Ectodermal cell (in vitro differentiated cells): ENCODE data around the gene ACKR2.

Experiments
- H3K27ac ChIP-seq: 2 replicates; pipeline ENCODE4 v1.7.0; 2013; ENCODE audit warnings: mild to moderate bottlenecking, low read depth, low read length; ENCODE audit not compliant: insufficient read depth, poor library complexity, severe bottlenecking
- H3K27me3 ChIP-seq: 2 replicates; pipeline ENCODE4 v1.7.0; 2013; ENCODE audit warnings: mild to moderate bottlenecking, low read length; ENCODE audit not compliant: insufficient read depth, control insufficient read depth, poor library complexity, severe bottlenecking
- H3K36me3 ChIP-seq: one replicate; pipeline ENCODE4 v1.7.0; 2013; ENCODE audit warnings: low read length; ENCODE audit not compliant: control insufficient read depth, insufficient read depth
- H3K4me1 ChIP-seq: one replicate; pipeline ENCODE4 v1.7.0; 2013; ENCODE audit warnings: low read length; ENCODE audit not compliant: control insufficient read depth, insufficient read depth
- H3K4me3 ChIP-seq: 2 replicates; pipeline ENCODE4 v1.7.0; 2013; ENCODE audit warnings: low read depth, low read length, control low read depth; ENCODE audit not compliant: insufficient read depth
- H3K9me3 ChIP-seq: 2 replicates; pipeline ENCODE4 v1.7.0; 2013; ENCODE audit warnings: mild to moderate bottlenecking, low read length, moderate library complexity; ENCODE audit not compliant: control insufficient read depth
- WGBS, 2 experiments: methylation state at CpG; one replicate each; pipeline ENCODE4 v1.1.7; 2013; ENCODE audit warnings: missing lambda C conversion rate in 2 of 2; 5-methylcytosine and 5-hydroxymethylcytosine counted together

The ACKR2 gene

GRCh38 chr3:42853739-42854302 lies 44.6 kb downstream of the ACKR2 start:
- 87 to 89% methylated on average over 4 of the region's 4 CpGs for WGBS, 2 experiments
- Histone ChIP-seq H3K27me3 (no peaks in the 10 kb centered on the region), H3K36me3 (no peaks in the 10 kb centered on the region), H3K4me3 (no peak overlapping the region), H3K9me3 (no peaks in the 10 kb centered on the region), H3K27ac (no peak overlapping the region), H3K4me1 (peaks cover 3% of the 10 kb centered on the region)

- Histone ChIP-seq H3K27ac (no peak overlapping the region), H3K9me3 (no peaks in the 10 kb centered on the region)
These were observed 45.9 kb downstream of the ACKR2 start for GRCh38 chr3:42855219-42855546.

GRCh38 chr3:42855547-42856380 lies 46.5 kb downstream of the ACKR2 start:
- Histone ChIP-seq H3K27ac (no peak overlapping the region), H3K4me1 (peaks cover 3% of the 10 kb centered on the region), H3K27me3 (no peaks in the 10 kb centered on the region), H3K4me3 (no peak overlapping the region), H3K9me3 (no peaks in the 10 kb centered on the region), H3K36me3 (no peaks in the 10 kb centered on the region)
- 89% methylated on average over 4 of the region's 4 CpGs for WGBS, 2 experiments

More at GRCh38 chr3:42855219-42855546, 45.9 kb downstream of the ACKR2 start:
- H3K27me3 ChIP-seq: no peaks in the 10 kb centered on the region
- H3K4me3 ChIP-seq: no peak overlapping the region
- H3K36me3 ChIP-seq: no peaks in the 10 kb centered on the region
- H3K4me1 ChIP-seq: peaks cover 3% of the 10 kb centered on the region

GRCh38 chr3:42856544-42856943 lies 47.3 kb downstream of the ACKR2 start:
- no peak overlapping the region for H3K4me3 ChIP-seq
- no peak overlapping the region for H3K27ac ChIP-seq
- 94 to 95% methylated on average over 3 of the region's 3 CpGs for WGBS, 2 experiments
- H3K27me3 ChIP-seq: no peaks in the 10 kb centered on the region
- H3K4me1 ChIP-seq: peaks cover 3% of the 10 kb centered on the region
- H3K9me3 ChIP-seq: no peaks in the 10 kb centered on the region
- H3K36me3 ChIP-seq: no peaks in the 10 kb centered on the region

GRCh38 chr3:42864321-42864950 lies 55.2 kb downstream of the ACKR2 start:
- H3K9me3 ChIP-seq: no peaks in the 10 kb centered on the region
- 95 to 96% methylated on average over 15 of the region's 15 CpGs for WGBS, 2 experiments
- H3K27ac ChIP-seq: no peak overlapping the region
- H3K4me1 ChIP-seq: no peaks in the 10 kb centered on the region
- H3K4me3 ChIP-seq: no peak overlapping the region
- no peaks in the 10 kb centered on the region for H3K36me3 ChIP-seq
- H3K27me3 ChIP-seq: no peaks in the 10 kb centered on the region

- Histone ChIP-seq H3K36me3 (no peaks in the 10 kb centered on the region), H3K9me3 (no peaks in the 10 kb centered on the region), H3K27ac (no peak overlapping the region), H3K27me3 (no peaks in the 10 kb centered on the region), H3K4me1 (no peaks in the 10 kb centered on the region), H3K4me3 (no peak overlapping the region)
- WGBS, 2 experiments: 94 to 97% methylated on average over 8 of the region's 8 CpGs
These were observed 56.0 kb downstream of the ACKR2 start for GRCh38 chr3:42865256-42865655.

- Histone ChIP-seq H3K27me3 (no peaks in the 10 kb centered on the region), H3K36me3 (no peaks in the 10 kb centered on the region), H3K27ac (no peak overlapping the region), H3K9me3 (no peaks in the 10 kb centered on the region), H3K4me3 (no peak overlapping the region), H3K4me1 (no peaks in the 10 kb centered on the region)
- 92 to 95% methylated on average over 7 of the region's 7 CpGs for WGBS, 2 experiments
These were observed 57.9 kb downstream of the ACKR2 start for GRCh38 chr3:42867138-42867537.

- Histone ChIP-seq H3K27me3 (no peaks in the 10 kb centered on the region), H3K4me3 (no peak overlapping the region), H3K9me3 (no peaks in the 10 kb centered on the region), H3K27ac (no peak overlapping the region), H3K36me3 (no peaks in the 10 kb centered on the region), H3K4me1 (no peaks in the 10 kb centered on the region)
- WGBS, 2 experiments: 86 to 87% methylated on average over 5 of the region's 5 CpGs
These were observed 59.6 kb downstream of the ACKR2 start for GRCh38 chr3:42868841-42869240.

- Histone ChIP-seq H3K27ac (no peak overlapping the region), H3K4me3 (no peak overlapping the region), H3K9me3 (no peaks in the 10 kb centered on the region), H3K36me3 (no peaks in the 10 kb centered on the region), H3K27me3 (no peaks in the 10 kb centered on the region), H3K4me1 (no peaks in the 10 kb centered on the region)
- WGBS, 2 experiments: 91 to 93% methylated on average over 5 of the region's 5 CpGs
These were observed 62.4 kb downstream of the ACKR2 start for GRCh38 chr3:42871592-42872196.

GRCh38 chr3:42872718-42873117 lies 63.5 kb downstream of the ACKR2 start:
- no peaks in the 10 kb centered on the region for H3K36me3 ChIP-seq
- H3K27ac ChIP-seq: no peak overlapping the region
- 71 to 83% methylated on average over 1 of the region's 1 CpG for whole genome bisulfite sequencing, 2 experiments
- H3K9me3 ChIP-seq: no peaks in the 10 kb centered on the region
- H3K4me1 ChIP-seq: no peaks in the 10 kb centered on the region
- H3K27me3 ChIP-seq: no peaks in the 10 kb centered on the region
- H3K4me3 ChIP-seq: no peak overlapping the region
